ENCODE data around the gene ZSCAN21.

ZSCAN21 gene

DNA sequence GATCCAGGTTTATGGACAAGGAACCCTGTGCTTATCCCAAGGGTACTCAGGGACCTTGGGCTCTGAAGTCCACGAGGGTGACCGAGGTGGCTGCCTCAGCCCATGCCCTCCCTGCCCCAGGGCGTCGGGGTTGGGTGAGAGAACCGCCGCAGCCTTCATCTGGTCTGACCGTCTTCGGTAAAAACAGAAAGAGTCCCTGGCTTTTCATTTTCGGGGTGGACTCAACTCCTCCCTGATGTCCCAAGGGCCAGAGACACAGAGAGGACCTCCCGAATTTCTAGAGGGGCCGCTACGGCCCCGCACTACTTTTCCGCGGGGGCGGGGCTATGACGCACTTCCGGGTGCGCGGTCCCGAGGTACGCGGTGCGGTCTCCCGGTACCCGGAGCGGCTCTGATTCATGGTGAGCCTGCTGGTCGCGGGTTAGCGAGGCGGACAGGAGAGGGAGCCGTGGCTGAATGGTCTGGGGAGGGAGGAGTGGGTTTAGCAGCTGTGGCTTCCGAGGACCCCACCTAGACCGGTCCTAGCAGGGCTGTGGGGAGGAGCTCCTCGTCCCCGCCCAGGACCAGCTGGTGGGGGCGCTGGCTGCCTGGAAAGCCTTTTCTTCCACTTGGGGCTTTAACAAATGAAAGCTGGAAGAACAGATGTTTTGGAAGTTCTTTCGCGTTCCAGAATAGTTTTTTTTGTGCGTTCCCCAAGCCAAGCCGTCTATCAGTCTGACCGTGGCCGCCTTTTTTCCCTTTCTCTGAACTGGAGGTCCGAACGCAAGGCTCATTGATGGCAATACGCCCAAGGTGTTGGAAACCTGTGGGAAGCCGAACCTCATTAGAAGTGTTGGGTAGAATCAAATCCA is at the start of gene ZSCAN21 (continued):
- TF ChIP-seq ZNF391 (tag by site-specific recombination; IDR thresholded peaks at IDR 0.05; ENCODE audit: borderline replicate concordance, low read depth): peak; percentile 49; the same call in 1 of the 2 replicates
- TF ChIP-seq, protein P1, sequence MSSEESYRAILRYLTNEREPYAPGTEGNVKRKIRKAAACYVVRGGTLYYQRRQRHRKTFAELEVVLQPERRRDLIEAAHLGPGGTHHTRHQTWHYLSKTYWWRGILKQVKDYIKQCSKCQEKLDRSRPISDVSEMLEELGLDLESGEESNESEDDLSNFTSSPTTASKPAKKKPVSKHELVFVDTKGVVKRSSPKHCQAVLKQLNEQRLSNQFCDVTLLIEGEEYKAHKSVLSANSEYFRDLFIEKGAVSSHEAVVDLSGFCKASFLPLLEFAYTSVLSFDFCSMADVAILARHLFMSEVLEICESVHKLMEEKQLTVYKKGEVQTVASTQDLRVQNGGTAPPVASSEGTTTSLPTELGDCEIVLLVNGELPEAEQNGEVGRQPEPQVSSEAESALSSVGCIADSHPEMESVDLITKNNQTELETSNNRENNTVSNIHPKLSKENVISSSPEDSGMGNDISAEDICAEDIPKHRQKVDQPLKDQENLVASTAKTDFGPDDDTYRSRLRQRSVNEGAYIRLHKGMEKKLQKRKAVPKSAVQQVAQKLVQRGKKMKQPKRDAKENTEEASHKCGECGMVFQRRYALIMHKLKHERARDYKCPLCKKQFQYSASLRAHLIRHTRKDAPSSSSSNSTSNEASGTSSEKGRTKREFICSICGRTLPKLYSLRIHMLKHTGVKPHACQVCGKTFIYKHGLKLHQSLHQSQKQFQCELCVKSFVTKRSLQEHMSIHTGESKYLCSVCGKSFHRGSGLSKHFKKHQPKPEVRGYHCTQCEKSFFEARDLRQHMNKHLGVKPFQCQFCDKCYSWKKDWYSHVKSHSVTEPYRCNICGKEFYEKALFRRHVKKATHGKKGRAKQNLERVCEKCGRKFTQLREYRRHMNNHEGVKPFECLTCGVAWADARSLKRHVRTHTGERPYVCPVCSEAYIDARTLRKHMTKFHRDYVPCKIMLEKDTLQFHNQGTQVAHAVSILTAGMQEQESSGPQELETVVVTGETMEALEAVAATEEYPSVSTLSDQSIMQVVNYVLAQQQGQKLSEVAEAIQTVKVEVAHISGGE (tag by site-specific recombination; conservative IDR thresholded peaks at IDR 0.05; ENCODE audit: low read depth): peak; percentile 95
- no peak for TF ChIP-seq ZFP69B (tag by site-specific recombination; IDR thresholded peaks at IDR 0.05)
- TF ChIP-seq, protein P2, sequence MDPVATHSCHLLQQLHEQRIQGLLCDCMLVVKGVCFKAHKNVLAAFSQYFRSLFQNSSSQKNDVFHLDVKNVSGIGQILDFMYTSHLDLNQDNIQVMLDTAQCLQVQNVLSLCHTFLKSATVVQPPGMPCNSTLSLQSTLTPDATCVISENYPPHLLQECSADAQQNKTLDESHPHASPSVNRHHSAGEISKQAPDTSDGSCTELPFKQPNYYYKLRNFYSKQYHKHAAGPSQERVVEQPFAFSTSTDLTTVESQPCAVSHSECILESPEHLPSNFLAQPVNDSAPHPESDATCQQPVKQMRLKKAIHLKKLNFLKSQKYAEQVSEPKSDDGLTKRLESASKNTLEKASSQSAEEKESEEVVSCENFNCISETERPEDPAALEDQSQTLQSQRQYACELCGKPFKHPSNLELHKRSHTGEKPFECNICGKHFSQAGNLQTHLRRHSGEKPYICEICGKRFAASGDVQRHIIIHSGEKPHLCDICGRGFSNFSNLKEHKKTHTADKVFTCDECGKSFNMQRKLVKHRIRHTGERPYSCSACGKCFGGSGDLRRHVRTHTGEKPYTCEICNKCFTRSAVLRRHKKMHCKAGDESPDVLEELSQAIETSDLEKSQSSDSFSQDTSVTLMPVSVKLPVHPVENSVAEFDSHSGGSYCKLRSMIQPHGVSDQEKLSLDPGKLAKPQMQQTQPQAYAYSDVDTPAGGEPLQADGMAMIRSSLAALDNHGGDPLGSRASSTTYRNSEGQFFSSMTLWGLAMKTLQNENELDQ (tag by site-specific recombination; IDR thresholded peaks at IDR 0.05; ENCODE audit: low read depth): no peak
- peak; percentile 79 for TF ChIP-seq ZNF660 (tag by site-specific recombination; IDR thresholded peaks at IDR 0.05)
- TF ChIP-seq, protein P3, sequence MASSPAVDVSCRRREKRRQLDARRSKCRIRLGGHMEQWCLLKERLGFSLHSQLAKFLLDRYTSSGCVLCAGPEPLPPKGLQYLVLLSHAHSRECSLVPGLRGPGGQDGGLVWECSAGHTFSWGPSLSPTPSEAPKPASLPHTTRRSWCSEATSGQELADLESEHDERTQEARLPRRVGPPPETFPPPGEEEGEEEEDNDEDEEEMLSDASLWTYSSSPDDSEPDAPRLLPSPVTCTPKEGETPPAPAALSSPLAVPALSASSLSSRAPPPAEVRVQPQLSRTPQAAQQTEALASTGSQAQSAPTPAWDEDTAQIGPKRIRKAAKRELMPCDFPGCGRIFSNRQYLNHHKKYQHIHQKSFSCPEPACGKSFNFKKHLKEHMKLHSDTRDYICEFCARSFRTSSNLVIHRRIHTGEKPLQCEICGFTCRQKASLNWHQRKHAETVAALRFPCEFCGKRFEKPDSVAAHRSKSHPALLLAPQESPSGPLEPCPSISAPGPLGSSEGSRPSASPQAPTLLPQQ (tag by site-specific recombination; IDR thresholded peaks at IDR 0.05): 0 out of 2 replicates have a peak, but pooled peaks have one; percentile 66
- peak; percentile 94 for TF ChIP-seq ZBTB1 (tag by site-specific recombination; IDR thresholded peaks at IDR 0.05)
- TF ChIP-seq, protein P4, sequence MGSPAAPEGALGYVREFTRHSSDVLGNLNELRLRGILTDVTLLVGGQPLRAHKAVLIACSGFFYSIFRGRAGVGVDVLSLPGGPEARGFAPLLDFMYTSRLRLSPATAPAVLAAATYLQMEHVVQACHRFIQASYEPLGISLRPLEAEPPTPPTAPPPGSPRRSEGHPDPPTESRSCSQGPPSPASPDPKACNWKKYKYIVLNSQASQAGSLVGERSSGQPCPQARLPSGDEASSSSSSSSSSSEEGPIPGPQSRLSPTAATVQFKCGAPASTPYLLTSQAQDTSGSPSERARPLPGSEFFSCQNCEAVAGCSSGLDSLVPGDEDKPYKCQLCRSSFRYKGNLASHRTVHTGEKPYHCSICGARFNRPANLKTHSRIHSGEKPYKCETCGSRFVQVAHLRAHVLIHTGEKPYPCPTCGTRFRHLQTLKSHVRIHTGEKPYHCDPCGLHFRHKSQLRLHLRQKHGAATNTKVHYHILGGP (tag by site-specific recombination; IDR thresholded peaks at IDR 0.05): no peak
- no peak for TF ChIP-seq ZNF571 (tag by site-specific recombination; IDR thresholded peaks at IDR 0.05)
- TF ChIP-seq BCL11B (tag by site-specific recombination; IDR thresholded peaks at IDR 0.05; ENCODE audit: low read depth): no peak
- TF ChIP-seq, protein P5, sequence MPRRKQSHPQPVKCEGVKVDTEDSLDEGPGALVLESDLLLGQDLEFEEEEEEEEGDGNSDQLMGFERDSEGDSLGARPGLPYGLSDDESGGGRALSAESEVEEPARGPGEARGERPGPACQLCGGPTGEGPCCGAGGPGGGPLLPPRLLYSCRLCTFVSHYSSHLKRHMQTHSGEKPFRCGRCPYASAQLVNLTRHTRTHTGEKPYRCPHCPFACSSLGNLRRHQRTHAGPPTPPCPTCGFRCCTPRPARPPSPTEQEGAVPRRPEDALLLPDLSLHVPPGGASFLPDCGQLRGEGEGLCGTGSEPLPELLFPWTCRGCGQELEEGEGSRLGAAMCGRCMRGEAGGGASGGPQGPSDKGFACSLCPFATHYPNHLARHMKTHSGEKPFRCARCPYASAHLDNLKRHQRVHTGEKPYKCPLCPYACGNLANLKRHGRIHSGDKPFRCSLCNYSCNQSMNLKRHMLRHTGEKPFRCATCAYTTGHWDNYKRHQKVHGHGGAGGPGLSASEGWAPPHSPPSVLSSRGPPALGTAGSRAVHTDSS (tag by site-specific recombination; IDR thresholded peaks at IDR 0.05): no peak
- no peak for TF ChIP-seq OVOL3 (tag by site-specific recombination; IDR thresholded peaks at IDR 0.05)
- TF ChIP-seq, protein P6, sequence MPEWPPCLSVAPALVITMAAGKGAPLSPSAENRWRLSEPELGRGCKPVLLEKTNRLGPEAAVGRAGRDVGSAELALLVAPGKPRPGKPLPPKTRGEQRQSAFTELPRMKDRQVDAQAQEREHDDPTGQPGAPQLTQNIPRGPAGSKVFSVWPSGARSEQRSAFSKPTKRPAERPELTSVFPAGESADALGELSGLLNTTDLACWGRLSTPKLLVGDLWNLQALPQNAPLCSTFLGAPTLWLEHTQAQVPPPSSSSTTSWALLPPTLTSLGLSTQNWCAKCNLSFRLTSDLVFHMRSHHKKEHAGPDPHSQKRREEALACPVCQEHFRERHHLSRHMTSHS (tag by site-specific recombination; IDR thresholded peaks at IDR 0.05): no peak
- TF ChIP-seq ZNF324 (tag by site-specific recombination; IDR thresholded peaks at IDR 0.05): 0 out of 2 replicates have a peak, but pooled peaks have one; percentile 62
- TF ChIP-seq, protein P7, sequence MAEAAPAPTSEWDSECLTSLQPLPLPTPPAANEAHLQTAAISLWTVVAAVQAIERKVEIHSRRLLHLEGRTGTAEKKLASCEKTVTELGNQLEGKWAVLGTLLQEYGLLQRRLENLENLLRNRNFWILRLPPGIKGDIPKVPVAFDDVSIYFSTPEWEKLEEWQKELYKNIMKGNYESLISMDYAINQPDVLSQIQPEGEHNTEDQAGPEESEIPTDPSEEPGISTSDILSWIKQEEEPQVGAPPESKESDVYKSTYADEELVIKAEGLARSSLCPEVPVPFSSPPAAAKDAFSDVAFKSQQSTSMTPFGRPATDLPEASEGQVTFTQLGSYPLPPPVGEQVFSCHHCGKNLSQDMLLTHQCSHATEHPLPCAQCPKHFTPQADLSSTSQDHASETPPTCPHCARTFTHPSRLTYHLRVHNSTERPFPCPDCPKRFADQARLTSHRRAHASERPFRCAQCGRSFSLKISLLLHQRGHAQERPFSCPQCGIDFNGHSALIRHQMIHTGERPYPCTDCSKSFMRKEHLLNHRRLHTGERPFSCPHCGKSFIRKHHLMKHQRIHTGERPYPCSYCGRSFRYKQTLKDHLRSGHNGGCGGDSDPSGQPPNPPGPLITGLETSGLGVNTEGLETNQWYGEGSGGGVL (tag by site-specific recombination; IDR thresholded peaks at IDR 0.05): no peak
- no peak for TF ChIP-seq ZNF140 (tag by site-specific recombination; IDR thresholded peaks at IDR 0.05)
- TF ChIP-seq ZNF302 (tag by site-specific recombination; IDR thresholded peaks at IDR 0.05; ENCODE audit: low read depth): no peak
- no peak for TF ChIP-seq ZNF558 (tag by site-specific recombination; IDR thresholded peaks at IDR 0.05)
- no peak for TF ChIP-seq ZNF23 (tag by site-specific recombination; IDR thresholded peaks at IDR 0.05; ENCODE audit: borderline replicate concordance)
- peak; percentile 58; the same call in 1 of the 2 replicates for TF ChIP-seq ZNF600 (tag by site-specific recombination; IDR thresholded peaks at IDR 0.05)
- TF ChIP-seq, protein P8, sequence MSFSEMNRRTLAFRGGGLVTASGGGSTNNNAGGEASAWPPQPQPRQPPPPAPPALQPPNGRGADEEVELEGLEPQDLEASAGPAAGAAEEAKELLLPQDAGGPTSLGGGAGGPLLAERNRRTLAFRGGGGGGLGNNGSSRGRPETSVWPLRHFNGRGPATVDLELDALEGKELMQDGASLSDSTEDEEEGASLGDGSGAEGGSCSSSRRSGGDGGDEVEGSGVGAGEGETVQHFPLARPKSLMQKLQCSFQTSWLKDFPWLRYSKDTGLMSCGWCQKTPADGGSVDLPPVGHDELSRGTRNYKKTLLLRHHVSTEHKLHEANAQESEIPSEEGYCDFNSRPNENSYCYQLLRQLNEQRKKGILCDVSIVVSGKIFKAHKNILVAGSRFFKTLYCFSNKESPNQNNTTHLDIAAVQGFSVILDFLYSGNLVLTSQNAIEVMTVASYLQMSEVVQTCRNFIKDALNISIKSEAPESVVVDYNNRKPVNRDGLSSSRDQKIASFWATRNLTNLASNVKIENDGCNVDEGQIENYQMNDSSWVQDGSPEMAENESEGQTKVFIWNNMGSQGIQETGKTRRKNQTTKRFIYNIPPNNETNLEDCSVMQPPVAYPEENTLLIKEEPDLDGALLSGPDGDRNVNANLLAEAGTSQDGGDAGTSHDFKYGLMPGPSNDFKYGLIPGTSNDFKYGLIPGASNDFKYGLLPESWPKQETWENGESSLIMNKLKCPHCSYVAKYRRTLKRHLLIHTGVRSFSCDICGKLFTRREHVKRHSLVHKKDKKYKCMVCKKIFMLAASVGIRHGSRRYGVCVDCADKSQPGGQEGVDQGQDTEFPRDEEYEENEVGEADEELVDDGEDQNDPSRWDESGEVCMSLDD (tag by site-specific recombination; IDR thresholded peaks at IDR 0.05): peak; percentile 48; the same call in 1 of the 2 replicates
- TF ChIP-seq KLF9 (tag by site-specific recombination; IDR thresholded peaks at IDR 0.05; ENCODE audit: low read depth): peak; percentile 83
